GM13977 (cell line): Measurements from ENCODE around the gene DEFB126.

Experiments used
- DNase-seq: peaks from one replicate; pipeline ENCODE4 v3.0.0; 2012; ENCODE audit warnings: low spot score
- CTCF ChIP-seq: IDR thresholded peaks from 2 replicates; pipeline ENCODE4 v1.5.1; 2012; ENCODE audit warnings: mild to moderate bottlenecking, control low read depth; ENCODE audit not compliant: insufficient read depth; ENCODE audit errors: extremely low read depth, missing control alignments
- in situ Hi-C: fragments of 300-500 bp; cut with MboI; formaldehyde crosslinking; loops from one replicate; pipeline ENCODE4 v1.12.0; 2022; ENCODE audit warnings: low sequenced_read_pairs, low pct_unique_long_range_greater_than_20kb, mixed read lengths, inconsistent platforms; ENCODE audit not compliant: unreplicated experiment

DEFB126 gene

DNA sequence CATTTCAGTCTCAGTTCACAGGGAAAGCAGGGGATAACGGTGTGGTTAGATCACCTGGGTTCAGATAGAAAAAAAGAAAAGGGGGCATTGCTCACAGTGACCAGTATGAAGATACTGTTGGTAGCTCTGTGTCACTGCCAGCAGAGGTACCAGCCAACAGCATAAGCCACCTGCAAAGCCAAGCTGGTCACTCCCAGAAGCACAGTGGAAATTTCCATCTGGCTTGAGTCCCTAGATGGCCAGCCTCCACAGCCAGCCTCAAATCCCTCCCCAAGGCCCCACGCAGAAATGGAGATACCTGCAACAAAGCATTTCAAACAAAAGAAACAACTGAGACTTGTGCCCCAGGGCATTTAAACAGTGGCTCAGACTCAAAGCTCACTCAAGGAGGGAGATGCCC is 26.5 kb downstream of the DEFB126 start:
- no peak for TF ChIP-seq CTCF
- in situ Hi-C loops: no loop called here
- no peak for DNase-seq

- in situ Hi-C loops: no loop called here
- TF ChIP-seq CTCF: no peak
Measured at GRCh38 chr20:184288-184687, 41.9 kb downstream of the DEFB126 start.

DNA sequence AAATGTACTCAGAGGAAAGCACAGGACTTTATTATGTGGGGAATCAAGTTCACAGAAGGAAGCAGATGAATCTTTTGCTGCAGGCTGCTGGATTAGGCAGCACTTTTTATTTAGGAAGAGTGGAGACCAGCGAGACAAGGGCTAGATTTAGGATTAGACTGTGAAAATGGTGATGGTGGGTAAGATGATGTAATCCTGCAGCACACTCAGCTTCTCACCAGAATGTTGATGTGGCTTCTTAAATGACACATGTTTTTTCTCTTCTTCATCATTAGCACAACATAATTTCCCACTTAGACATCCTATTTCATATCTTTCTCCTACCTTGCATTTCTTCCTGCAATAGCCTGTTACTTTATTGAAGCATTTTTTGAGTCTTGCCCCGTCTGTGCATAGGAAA is 45.3 kb downstream of the DEFB126 start:
- no peak for DNase-seq
- TF ChIP-seq CTCF: no peak
- in situ Hi-C loops: no loop called here

More at GRCh38 chr20:184288-184687, 41.9 kb downstream of the DEFB126 start:
- no peak for DNase-seq

DNA sequence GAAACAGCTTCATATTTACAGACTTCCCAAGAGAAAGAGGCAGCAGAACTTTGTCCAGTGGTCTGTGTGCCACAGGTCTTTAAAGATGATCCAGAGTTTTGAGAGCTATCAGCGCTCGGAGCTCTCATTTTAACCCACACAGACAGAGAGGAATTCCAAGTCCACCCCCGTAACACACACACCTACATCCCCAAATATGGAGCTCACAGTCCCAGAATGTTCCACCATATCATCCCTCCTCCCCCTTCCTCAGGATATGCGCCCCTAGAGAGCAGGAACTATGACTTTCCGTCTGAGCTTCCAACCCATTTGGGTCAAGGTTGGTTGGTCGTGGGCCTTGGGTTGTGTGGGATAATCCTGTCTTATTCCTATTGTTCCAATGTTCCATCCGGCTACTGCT is 47.2 kb downstream of the DEFB126 start, which contains the start of gene DEFB128:
Gene DEFB128 (minus strand): TSS at position 101 of the 400 bp plus-strand sequence. CDS start 88 bp downstream, at position 13.
- no peak for DNase-seq
- TF ChIP-seq CTCF: no peak
- in situ Hi-C loops: no loop called here
